Lung microvascular endothelial cell (primary cell): Measurements from ENCODE around the gene MTRFR. TPM values are rescaled to one million over a fixed set of nuclear protein-coding genes. Genes with fewer than 3 reads are reported as not detected.
A peak's percentile ranks its signal among the peaks of the same experiment; 100 is the strongest.

Experiments
- DNase-seq, 2 donors: peaks; one replicate each; pipeline versions ENCODE4 v3.0.0 to v3.0.0-alpha.2; 2010; ENCODE audit warnings: low read depth in 2 of 2
- total RNA-seq: library from RNA; depleted of rRNA; stranded (reverse); fragments of >200 nt; gene quantifications from 2 replicates; pipeline ENCODE4 v1.2.1, GENCODE V29; 2014

The MTRFR gene
- total RNA-seq, 1 donor from 2014 or later: 7.7 TPM

DNA sequence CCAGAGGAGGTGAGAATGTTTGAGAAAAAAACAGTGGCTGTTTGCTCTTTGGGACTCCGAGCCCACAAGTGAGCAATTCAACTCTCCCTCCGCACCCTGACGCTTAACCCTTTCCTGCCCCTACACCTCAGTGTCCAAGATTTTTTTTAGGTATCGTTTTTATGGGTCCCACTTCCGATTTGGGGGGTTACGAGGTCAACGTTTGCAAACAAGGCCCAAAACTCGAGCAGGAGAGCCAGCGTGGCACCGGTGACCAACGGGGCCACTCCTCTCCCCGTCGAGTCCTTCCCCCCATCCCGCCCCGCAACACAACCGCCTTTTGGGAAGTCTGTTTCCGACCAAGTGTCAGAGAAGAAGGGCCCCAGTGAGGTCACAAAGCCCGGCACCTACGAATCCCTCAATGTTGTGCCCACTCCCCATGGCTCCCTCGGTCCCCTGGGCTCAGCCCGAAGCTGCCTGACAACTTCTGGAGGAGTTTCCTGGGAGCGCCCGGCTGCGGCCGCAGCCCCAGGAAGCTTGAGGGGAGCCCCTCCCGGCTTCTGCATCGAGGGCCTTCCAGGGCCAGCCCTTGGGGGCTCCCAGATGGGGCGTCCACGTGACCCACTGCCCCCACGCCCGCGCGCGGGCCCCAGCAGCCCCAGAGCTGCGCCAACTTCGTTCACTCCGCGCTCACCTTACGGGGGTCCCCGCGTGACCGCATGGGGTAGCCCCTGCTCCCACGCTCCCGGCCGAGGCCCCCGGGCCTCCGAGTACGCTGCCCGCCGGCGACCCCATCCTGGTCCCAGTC, 37.2 kb downstream of the MTRFR start:
- peak; percentile 17 to 25 for DNase-seq

DNA sequence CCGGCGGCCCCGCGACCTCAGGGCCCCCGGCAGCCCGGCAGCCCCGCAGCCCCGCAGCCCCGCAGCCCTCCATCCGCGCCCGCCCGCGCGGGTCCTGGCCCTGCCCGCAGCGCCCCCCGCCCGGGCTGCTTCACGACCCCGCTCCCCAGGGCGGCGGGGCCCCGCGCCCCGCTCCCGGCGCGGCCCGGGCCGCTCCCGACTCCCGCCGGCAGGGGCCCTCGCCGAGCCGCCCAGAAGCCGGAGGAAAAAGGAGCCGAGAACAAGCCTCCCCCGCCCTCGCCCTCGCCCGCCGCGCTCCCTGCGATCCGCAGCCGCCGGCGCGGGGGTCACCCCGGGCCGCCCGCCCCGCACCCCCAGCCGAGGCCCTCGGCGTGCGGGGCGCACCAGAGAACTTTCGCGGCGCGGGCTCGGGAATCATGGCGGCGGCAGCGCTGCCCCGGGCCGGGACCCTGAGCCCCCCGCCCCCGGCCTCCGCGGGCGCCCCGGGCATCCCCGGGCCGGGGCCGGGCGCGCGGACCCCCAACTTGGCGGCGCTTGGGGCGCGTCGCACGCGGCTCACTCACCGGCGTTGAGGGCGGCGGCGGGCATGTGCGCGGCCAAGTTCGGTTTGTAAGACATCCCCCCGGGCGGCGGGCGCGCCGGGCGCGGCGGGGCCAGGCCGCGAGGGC, 37.9 kb downstream of the MTRFR start:
- DNase-seq: peak; percentile 77

DNA sequence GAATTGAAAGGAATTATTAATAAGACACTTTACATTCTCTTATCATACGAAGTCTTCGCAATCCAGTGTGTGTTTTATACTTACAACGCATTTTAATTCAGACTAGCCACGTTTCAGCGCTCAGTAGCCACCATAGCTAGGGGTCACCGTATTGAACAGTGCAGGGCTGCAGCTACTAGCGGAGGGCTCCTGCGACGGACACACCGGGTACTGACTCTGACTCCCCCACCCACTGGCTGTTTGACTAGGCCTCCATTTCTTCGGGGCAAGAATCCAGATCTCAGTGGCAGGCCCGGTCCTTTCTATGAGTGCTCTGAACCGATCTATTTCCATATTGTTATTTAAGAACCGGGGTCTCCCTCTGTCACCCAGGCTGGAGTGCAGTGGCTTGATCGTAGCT, 39.9 kb downstream of the MTRFR start:
- DNase-seq: no peak

DNA sequence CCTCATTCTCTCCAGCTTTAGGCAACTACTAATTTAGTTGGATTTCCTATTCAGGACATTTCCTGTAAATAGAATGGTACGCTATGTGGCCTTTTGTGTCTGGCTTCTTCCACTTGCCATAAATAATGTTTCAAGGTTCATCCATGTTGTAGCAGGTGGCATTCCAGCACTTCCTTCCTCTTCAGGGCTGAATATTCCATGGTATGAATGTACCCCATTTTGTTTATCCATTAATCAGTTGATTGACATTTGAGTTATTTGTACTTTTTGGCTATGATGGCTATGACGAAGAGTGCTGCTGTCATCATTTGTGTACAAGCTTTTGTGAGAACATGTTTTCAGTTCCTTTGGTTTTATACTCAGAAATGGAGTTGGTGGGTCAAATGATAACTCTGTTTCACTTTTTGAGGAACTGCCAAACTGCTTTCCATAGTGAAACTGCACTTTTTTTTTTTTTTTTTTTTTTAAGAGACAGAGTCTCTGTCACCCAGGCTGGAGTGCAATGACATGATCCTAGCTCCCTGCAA, 44.9 kb downstream of the MTRFR start:
- DNase-seq: peak; percentile 86 to 96

DNA sequence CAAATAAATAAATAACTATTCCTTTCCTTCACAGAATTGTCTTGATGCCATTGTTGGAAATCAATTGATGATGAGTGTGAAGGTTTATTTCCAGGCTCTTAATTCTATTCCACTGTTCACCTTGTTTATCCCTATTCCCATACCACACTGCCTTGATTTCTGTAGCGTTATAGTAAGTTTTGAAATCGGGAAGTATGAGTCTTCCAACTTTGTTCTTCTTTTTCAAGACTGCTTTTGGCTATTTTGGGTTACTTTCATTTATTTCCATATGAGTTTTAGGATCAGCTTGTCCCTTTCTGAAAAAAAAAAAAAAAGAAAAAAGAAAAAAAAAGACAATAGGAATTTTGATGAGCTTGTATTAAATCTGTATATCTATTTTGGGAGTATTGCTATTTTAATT, 47.7 kb downstream of the MTRFR start:
- no peak for DNase-seq

DNA sequence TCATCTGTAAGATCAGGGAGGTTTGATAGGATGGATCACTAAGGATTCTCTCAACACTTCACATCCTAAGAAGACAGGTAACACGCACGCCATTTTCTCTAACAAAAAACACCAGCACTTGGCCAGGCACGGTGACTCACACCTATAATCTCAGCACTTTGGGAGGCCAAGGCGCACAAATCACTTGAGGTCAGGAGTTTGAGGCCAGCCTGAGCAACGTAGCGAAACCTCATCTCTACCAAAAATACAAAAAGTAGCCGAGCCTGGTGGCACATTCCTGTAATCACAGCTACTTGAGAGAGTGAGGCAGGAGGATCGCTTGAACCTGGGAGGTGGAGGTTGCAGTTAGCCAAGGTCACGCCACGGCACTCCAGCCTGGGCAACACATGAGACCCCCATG, 48.9 kb downstream of the MTRFR start:
- DNase-seq: no peak

DNA sequence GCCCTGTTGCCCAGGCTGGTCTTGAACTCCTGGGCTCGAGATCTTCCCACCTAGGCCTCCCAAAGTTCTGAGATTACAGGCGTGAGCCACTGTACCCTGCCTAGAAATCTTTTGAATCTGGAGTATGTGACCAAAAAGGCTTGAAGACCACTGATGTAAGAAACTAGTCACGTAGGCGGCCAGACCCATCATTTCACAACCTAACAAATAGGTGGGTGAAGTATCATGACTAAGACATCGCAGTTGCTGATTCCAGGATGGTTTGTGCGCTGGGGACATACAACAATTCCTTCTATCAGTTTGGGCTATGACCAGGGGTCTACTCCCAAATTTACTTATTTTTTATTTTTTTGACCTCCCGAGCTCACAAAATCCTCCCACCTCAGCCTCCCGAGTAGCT, 50.2 kb downstream of the MTRFR start:
- no peak for DNase-seq

DNA sequence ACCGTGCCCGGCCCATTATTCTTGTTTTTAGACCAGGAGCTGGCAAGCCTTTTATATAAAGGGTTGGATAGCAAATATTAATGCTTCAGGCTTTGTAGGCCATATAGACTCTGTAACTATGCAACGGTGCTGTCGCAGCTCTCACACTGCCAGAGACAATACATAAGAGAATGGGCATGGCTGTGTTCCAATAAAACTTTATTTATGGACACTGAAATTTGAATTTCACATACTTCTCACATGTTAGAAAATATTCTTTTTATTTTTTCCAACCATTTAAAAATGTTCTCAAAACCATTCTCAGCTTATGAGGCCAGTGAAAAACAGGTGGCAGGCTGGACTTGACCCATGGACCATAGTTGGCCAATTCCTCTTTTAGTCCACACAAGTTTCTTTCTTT, 51.4 kb downstream of the MTRFR start:
- DNase-seq: no peak

DNA sequence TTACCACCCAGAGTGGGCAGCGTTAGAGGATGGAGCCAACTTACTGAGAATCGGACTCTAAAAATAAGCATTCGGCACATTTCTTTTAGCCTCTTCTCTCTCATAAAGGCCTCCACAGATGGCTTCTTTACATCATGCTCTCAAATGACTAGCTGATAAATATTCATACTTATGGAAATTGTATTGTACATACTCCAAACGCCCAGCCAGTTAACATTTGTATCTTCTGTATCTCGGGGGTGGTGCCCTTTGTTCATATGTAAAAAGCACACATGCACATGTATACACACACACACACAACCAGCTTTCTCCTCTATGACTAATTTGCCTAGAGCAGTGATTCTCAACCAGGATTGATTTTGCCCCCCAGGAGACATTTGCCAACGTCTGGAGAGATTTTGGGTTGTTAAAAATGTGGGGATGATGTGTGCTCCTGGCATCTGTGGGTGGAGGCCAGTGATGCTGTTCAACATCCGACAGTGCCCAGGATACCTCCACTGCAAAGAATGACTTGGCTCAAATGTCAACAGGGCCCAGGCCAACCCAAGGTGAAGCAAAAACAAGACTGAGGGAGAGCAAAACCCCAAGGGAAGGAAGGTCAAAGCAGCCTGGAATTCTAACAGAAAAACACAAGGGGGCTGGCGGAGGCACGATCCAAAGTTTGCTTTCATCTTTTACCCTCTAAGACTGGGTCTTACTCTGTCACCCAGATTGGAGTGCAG, 53.6 kb downstream of the MTRFR start:
- no peak for DNase-seq

DNA sequence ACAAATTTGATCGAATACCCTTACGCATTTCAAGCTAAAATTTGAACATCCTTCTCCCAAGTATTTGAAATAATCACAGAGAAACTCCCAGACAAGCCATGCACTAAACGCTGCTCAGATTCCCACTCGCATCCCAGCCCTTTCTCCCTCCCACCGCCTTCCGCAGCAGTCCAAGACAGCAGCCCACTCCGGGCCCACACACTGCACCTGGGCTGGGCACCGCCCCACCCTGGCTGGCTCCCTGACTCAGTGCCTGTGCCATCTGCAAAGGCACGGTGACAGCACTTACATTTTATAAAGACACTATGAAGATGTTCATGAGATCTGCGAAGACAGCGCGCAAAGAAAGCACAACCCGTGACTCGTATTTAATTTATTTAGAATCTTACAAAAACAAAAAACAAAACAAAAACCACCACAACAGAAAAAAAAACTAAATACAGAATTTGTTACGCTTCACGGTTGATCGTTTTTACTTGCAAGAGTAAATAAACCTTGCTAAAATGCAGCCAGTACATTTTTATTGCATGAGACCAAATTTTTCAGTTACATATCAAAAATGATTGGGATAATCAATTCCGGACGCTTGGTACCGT, 55.6 kb downstream of the MTRFR start:
- DNase-seq: no peak

DNA sequence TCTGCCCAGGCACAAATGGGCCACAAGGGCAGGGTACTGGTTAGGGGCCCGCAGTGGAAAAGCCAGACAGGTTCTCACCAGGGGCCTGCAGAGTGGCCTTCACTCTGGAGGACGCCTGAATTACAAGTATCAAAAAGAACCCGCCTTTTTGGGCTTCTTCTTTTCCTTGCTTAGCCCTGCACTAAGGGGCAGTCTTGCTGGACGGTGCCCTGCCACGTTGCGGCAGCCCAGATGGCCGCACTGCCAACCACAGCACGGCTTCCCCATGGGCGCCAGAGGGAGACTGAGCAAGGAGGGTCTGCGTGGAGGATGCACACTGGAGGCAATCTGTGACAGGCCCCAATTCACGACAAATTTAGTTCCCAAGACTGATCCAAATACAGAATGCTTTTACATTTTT, 56.7 kb downstream of the MTRFR start:
- DNase-seq: no peak

DNA sequence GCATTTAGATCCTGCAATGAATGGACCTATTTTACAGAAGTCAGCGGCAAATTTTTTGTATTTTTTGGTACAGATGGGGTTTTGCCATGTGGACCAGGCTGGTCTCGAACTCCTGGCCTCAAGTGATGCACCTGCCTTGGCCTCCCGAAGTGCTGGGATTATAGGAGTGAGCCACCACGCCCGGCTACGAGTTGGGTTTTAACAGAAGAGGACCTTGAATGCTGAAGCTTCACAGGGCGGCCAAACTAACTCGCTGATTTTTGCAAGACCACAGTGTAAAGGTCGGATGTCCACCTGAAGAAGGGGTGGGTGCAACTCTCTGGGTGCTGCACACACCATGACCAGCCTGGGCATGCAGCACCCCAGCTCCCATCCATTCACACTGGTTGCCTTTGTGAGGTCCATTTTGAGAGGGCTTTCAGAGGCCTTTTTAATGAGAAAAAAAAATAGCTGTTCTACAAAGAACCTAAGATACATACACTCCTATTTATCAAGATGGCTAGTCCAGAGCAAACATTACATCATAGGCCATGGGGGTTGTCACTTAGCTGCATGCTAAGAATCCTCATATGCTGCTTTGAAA, 60.0 kb downstream of the MTRFR start:
- no peak for DNase-seq

DNA sequence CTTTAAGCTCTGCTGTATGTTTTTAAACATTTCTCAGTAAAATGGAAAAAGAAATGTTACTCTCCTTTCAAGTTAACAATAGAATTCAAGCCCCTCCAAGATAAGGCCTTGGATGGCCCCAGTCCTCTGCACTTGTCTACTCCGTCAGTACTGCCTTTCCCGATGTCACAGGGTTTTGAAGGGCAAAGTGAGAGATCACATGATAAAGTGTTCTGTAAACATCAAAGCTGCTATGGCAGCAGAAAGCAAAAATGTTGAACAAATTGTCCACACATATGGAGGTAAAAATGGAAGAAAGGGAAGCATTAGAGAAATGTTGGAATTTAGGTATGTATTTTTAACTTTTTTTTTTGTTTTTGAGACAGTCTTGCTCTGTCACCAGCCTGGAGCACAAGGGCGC, 71.9 kb downstream of the MTRFR start:
- no peak for DNase-seq

DNA sequence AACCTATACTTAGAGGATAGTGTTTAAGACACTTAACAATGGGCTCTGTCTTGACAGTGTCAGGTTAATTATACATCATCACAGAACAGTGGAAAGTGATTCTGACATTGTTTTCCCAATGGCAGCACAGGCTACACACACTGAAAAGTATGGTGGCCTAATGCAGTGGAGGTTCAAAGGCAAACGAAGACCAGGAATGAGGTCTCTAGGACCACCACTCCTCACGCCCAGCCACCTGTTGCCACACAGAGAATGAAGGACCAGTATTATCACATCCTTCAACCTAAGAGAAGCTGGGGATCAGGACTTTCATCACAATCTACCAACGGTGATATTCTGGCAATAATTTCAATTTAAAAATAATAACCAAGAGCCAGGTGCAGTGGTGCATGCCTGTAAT, 73.0 kb downstream of the MTRFR start:
- DNase-seq: no peak

Other genes starting within 250 kb of the MTRFR start
- gene PITPNM2, start 82.3 kb upstream of the MTRFR start, total RNA-seq: 3.9 and 4.4 TPM in 2 replicates
- 27.7 and 27.8 TPM in 2 replicates for gene MPHOSPH9, start 295 bp upstream of the MTRFR start, total RNA-seq
- gene CDK2AP1, start 38.4 kb downstream of the MTRFR start, total RNA-seq: 246 and 369 TPM in 2 replicates
- 14.4 and 17.7 TPM in 2 replicates for gene SBNO1, start 131.4 kb downstream of the MTRFR start, total RNA-seq
- 19.4 and 24.0 TPM in 2 replicates for gene KMT5A, start 150.7 kb downstream of the MTRFR start, total RNA-seq
- gene RILPL2, start 203.2 kb downstream of the MTRFR start, total RNA-seq: 3.1 and 3.2 TPM in 2 replicates
- gene SNRNP35, start 224.7 kb downstream of the MTRFR start, total RNA-seq: 11.1 and 15.1 TPM in 2 replicates